Testis (tissue), 3 donors: ENCODE data around the gene DPF3. TPM values are rescaled to one million over a fixed set of nuclear protein-coding genes. Genes with fewer than 3 reads are reported as not detected.

ENCODE experiments used
- DNase-seq: peaks from one replicate; pipeline ENCODE4 v3.0.0-alpha.2; 2019
- H3K27ac ChIP-seq, 2 donors: fragments of 200-600 bp; sonication (generic); one replicate each; pipeline ENCODE4 v1.5.1; 2019
- H3K27me3 ChIP-seq: fragments of 200-600 bp; sonication (generic); one replicate; pipeline ENCODE4 v1.5.1; 2019
- H3K36me3 ChIP-seq: fragments of 200-600 bp; sonication (generic); one replicate; pipeline ENCODE4 v1.5.1; 2017; ENCODE audit warnings: low read depth; ENCODE audit errors: missing control alignments
- H3K4me1 ChIP-seq: fragments of 200-600 bp; sonication (generic); one replicate; pipeline ENCODE4 v1.5.1; 2019
- H3K4me3 ChIP-seq, 2 donors: fragments of 200-600 bp; sonication (generic); one replicate each; pipeline ENCODE4 v1.5.1; 2017 to 2019
- H3K9me3 ChIP-seq: fragments of 200-600 bp; sonication (generic); one replicate; pipeline ENCODE4 v1.5.1; 2017
- CTCF ChIP-seq, 3 experiments: fragments of 450-650 bp in 2 of 3; fragments of 200-600 bp in 1 of 3; sonication (generic) in 1 of 3; IDR thresholded peaks; one replicate each; pipeline ENCODE4 v1.5.1; 2016 to 2019; ENCODE audit warnings: antibody characterized with exemption in 3 of 3, mild to moderate bottlenecking in 2 of 3, moderate library complexity in 1 of 3
- POLR2A ChIP-seq: fragments of 450-650 bp; IDR thresholded peaks from one replicate; pipeline ENCODE4 v1.6.1; 2017; ENCODE audit warnings: antibody characterized with exemption, mild to moderate bottlenecking, moderate library complexity
- WGBS, 2 donors: methylation state at CpG; one replicate each; pipeline ENCODE4 v1.1.5; 2018; 5-methylcytosine and 5-hydroxymethylcytosine counted together
- intact Hi-C: fragments of 100-400 bp; cut with DNase I; formaldehyde crosslinking; loops from one replicate; pipeline ENCODE4 v1.15.1; 2023; ENCODE audit warnings: low total_unique reads
- polyA plus RNA-seq: library from polyadenylated mRNA; stranded (reverse); fragments of 350-450 nt; fragmentation: Illumina TruSeq; extraction: RNeasy Lipid Tissue Mini Kit (QIAGEN cat#74804); gene quantifications from one replicate; pipeline ENCODE4 v1.2.3, GENCODE V29; 2014; ENCODE audit warnings: low read depth, low replicate concordance; ENCODE audit not compliant: insufficient read depth
- total RNA-seq, 2 donors: library from RNA; depleted of rRNA; stranded (reverse); fragments of >200 nt; gene quantifications; one replicate each; pipeline ENCODE4 v1.2.3, GENCODE V29; 2016

DPF3 gene
- total and polyA plus RNA-seq, 3 donors from 2014 or later = 14.6 to 41.6 (median 26.4) TPM

GRCh38 chr14:72651714-72652113 lies 242.2 kb downstream of the DPF3 start:
- Histone ChIP-seq H3K27me3 (no peaks in the 10 kb centered on the region), H3K4me1 (peaks cover 23% of the 10 kb centered on the region), H3K27ac (no peak overlapping the region), H3K9me3 (no peaks in the 10 kb centered on the region), H3K4me3 (no peak overlapping the region), H3K36me3 (no peaks in the 10 kb centered on the region)
- no peak for TF ChIP-seq POLR2A
- TF ChIP-seq CTCF (IDR thresholded peaks at IDR 0.05) = no peak
- intact Hi-C loops = no loop called here
- DNase-seq = no peak
- WGBS, 2 donors = 87 to 91% methylated on average over 5 of the region's 5 CpGs

GRCh38 chr14:72651081-72651480 lies 242.8 kb downstream of the DPF3 start:
- intact Hi-C loops = no loop called here
- 46 to 52% methylated on average over 4 to 6 of the region's 6 CpGs for WGBS, 2 donors
- no peaks in the 10 kb centered on the region for H3K27me3 ChIP-seq
- H3K27ac ChIP-seq = no peak overlapping the region
- H3K36me3 ChIP-seq = no peaks in the 10 kb centered on the region
- H3K4me3 ChIP-seq = no peak overlapping the region
- H3K9me3 ChIP-seq = no peaks in the 10 kb centered on the region
- H3K4me1 ChIP-seq = peaks cover 25% of the 10 kb centered on the region
- no peak for TF ChIP-seq POLR2A
- TF ChIP-seq CTCF (IDR thresholded peaks at IDR 0.05) = no peak
- DNase-seq = no peak

- peaks cover 25% of the 10 kb centered on the region for H3K4me1 ChIP-seq
- intact Hi-C loops = no loop called here
- no peak overlapping the region for H3K27ac ChIP-seq
- H3K9me3 ChIP-seq = no peaks in the 10 kb centered on the region
- TF ChIP-seq POLR2A (no peak), CTCF (IDR thresholded peaks at IDR 0.05) (no peak)
- no peak overlapping the region for H3K4me3 ChIP-seq
- no peaks in the 10 kb centered on the region for H3K27me3 ChIP-seq
- 72 to 74% methylated on average over 7 to 10 of the region's 10 CpGs for WGBS, 2 donors
- DNase-seq = no peak
- H3K36me3 ChIP-seq = no peaks in the 10 kb centered on the region
Observed at GRCh38 chr14:72649603-72650227, 244.2 kb downstream of the DPF3 start.

GRCh38 chr14:72647782-72648181 lies 246.1 kb downstream of the DPF3 start:
- WGBS, 2 donors = 90 to 95% methylated on average over 9 of the region's 9 CpGs
- Histone ChIP-seq H3K27ac (no peak overlapping the region), H3K4me1 (peaks cover 27% of the 10 kb centered on the region), H3K36me3 (no peaks in the 10 kb centered on the region), H3K27me3 (no peaks in the 10 kb centered on the region), H3K4me3 (no peak overlapping the region), H3K9me3 (no peaks in the 10 kb centered on the region)
- TF ChIP-seq CTCF (IDR thresholded peaks at IDR 0.05) (no peak), POLR2A (no peak)
- intact Hi-C loops = no loop called here
- DNase-seq = no peak

- no peaks in the 10 kb centered on the region for H3K9me3 ChIP-seq
- intact Hi-C loops = no loop called here
- H3K27ac ChIP-seq = no peak overlapping the region
- 57 to 66% methylated on average over 7 of the region's 7 CpGs for WGBS, 2 donors
- no peaks in the 10 kb centered on the region for H3K27me3 ChIP-seq
- H3K4me3 ChIP-seq = no peak overlapping the region
- peak; percentile 43 for DNase-seq
- no peak for TF ChIP-seq POLR2A
- TF ChIP-seq CTCF (IDR thresholded peaks at IDR 0.05) = no peak
- peaks cover 27% of the 10 kb centered on the region for H3K4me1 ChIP-seq
- H3K36me3 ChIP-seq = no peaks in the 10 kb centered on the region
Observed at GRCh38 chr14:72646861-72647528, 246.9 kb downstream of the DPF3 start.
